Cardiac fibroblast (primary cell): ENCODE data around the gene ANXA4.
"Not testable (repeated sequence)": the region's sequence is repeated elsewhere in the genome, so short reads cannot be mapped to it uniquely, and the experiment has no call there.

Experiments used
- DNase-seq, 2 donors: peaks; one replicate each; pipeline versions ENCODE4 v3.0.0 to v3.0.0-alpha.2; 2010; ENCODE audit warnings: low read depth in 2 of 2
- H3K4me3 ChIP-seq, 2 donors: replicated peaks in 1 of 2; 1 replicate in 1 of 2; 2 replicates in 1 of 2; pipeline ENCODE4 v1.5.1; 2011; ENCODE audit warnings: low read depth in 2 of 2, low read length in 2 of 2, mild to moderate bottlenecking in 2 of 2, moderate library complexity in 1 of 2
- TF ChIP-seq, protein P1 (sequence below): IDR thresholded peaks from one replicate; pipeline ENCODE4 v1.5.1; 2011; ENCODE audit warnings: low read depth, mild to moderate bottlenecking, low read length, inconsistent platforms

The ANXA4 gene

DNA sequence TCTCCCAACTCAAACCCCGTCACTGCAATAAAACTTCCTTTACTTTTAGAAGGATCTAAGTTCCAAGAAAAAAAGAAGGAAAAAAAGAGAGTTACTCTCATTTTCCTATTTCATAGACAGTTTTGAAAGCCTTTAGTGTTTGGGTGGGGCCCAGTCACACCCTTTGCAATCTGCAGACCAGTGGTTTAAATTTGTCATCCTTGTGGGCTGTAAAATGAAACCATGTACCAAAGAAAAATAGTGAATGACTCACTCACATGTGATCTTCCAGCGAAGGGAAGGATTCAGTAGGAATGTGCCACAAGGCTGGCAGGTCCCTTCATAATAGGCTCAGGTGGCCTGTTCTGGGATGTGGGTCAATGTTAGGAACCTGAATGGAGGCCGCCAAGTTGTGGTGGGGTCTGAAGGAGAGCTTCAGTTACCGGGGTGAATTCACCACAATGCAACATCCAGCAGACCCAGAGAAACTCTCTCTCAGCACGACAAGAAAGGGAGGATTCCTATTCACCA lies 28.3 kb downstream of the ANXA4 start:
- peak; percentile 70 to 89 for DNase-seq
- TF ChIP-seq, protein P1, sequence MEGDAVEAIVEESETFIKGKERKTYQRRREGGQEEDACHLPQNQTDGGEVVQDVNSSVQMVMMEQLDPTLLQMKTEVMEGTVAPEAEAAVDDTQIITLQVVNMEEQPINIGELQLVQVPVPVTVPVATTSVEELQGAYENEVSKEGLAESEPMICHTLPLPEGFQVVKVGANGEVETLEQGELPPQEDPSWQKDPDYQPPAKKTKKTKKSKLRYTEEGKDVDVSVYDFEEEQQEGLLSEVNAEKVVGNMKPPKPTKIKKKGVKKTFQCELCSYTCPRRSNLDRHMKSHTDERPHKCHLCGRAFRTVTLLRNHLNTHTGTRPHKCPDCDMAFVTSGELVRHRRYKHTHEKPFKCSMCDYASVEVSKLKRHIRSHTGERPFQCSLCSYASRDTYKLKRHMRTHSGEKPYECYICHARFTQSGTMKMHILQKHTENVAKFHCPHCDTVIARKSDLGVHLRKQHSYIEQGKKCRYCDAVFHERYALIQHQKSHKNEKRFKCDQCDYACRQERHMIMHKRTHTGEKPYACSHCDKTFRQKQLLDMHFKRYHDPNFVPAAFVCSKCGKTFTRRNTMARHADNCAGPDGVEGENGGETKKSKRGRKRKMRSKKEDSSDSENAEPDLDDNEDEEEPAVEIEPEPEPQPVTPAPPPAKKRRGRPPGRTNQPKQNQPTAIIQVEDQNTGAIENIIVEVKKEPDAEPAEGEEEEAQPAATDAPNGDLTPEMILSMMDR = no peak
- no peak overlapping the region for H3K4me3 ChIP-seq

DNA sequence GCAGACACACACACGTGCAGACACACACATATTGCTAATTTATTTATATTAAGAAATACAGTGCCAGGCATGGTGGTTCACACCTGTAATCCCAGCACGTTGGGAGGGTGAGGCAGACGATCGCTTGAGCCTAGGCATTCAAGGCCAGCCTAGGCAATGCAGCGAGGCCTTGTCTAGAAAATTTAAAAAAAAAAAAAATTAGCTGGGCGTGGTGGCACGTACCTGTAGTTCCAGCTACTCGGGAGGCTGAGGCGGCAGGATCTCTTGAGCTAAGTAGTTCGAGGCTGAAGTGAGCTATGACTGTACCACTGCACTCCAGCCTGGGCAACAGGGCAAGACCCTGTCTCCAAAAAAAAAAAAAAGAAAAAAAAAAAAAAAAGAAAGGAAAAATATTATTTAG lies 28.8 kb downstream of the ANXA4 start:
- no peak overlapping the region for H3K4me3 ChIP-seq
- DNase-seq = no peak
- TF ChIP-seq, protein P1 = no peak

DNA sequence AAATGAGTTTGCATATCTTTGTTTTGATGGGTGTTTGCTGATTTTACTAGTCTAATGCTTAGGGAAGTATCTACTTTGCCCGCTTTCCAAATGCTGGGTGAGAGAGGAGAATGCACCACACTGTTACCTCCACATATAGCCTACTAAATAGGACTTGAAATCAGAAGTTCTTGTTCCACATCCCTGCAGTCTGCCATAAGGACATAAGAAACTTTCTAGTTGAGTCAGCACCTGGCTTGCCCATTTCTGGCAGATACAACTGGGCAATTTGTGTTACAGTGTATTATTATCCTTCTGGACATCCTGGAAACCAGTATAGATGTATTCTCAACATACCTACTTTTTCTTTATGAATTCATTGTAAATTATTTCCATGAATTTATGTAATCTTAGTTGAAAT lies 29.5 kb downstream of the ANXA4 start:
- no peak overlapping the region for H3K4me3 ChIP-seq
- DNase-seq = peak in 1 of 2 donors; percentile 15
- TF ChIP-seq, protein P1 = no peak

DNA sequence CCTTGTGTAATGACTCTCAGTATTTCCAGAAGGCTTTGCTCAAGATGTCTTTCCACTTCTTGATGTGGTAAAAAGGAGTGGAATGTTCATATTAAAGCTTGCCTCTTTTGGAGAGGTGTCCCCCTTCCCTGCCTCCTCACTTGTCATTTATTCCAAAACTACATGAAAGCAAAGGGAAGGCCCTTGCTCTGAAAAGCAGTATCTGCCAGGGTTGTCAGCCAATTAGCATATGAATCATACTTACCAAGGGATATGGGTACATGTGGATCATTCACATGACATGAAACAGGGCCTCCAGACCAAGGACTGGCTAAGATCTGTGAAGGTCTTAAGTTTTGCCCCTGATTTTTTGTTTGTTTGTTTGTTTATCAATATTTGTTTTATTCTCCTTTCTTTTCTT lies 31.3 kb downstream of the ANXA4 start:
- TF ChIP-seq, protein P1 = no peak
- H3K4me3 ChIP-seq = no peak overlapping the region
- peak; percentile 46 to 68 for DNase-seq

DNA sequence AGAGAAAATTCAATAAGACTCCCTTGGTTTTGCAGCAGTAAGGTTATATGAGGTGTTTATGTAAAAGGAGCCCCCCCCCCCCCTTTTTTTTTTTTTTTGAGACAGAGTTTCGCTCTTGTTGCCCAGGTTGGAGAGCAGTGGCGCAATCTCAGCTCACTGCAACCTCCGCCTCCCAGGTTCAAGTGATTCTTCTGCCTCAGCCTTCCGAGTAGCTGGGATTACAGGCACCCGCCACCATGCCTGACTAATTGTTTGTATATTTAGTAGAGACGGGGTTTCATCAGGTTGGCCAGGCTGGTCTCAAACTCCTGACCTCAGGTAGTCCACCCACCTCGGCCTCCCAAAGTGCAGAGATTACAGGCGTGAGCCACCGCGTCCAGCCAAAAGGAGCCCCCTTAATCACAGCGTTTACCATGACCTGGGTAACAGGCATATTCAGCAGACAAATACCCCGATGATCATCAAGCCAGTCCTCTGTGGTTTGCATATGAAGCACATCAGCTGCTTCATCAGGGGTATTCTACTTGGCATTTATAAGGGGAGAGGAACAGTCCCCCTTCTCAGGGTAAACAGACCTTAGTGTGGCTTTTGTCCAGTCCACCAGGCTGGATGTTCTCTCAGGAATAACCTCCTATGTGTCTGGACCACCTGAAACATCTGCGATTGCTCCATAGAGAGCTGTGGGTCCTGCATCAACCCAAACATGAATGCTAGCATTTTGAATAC lies 32.5 kb downstream of the ANXA4 start:
- DNase-seq, H3K4me3 ChIP-seq: not testable (repeated sequence)

DNA sequence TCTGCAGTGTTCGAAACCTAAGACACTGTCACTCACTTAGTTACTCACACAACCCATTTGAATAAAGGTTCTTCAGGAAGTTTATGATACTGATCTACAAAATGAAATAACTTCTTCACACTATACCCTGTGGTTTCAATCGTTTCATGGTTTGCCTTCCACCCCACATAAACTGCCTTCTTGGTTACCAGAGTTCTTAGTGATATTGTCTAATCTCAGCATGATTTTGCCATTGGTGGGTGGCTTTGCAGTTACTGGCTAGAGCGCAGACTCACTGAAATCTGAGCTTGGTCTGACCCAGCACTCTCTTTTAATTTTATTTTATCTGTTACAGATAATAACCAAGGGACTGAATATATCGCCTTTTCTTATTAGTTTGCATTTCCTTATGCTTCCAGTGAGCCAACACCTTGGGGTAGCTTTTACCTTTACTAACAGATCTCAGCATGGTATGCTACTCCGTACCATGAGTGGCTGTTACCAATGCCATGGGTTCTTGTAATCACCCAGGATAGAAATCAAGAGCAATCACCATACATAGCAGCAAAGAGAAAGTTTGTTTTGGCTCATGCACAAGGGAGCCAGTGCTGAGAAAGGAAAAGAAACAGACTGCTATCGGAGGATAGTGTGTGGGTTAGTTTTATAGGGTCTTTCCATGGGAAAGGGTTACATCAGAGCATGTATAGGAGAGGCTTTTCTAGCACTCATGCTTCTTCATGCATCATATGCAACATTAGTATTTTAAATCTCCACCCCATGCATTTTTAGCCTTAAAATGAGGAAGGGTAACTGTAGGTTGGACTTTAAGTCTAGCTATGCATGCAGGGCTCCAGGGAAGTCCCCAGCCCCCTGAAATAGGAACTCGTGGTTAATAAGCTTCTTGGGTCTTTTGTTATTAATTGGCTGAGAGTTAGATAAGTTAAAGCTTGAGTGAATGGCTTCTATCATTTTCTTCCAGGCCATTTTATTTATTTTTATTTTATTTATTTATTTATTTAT lies 33.3 kb downstream of the ANXA4 start:
- TF ChIP-seq, protein P1 = no peak
- no peak overlapping the region for H3K4me3 ChIP-seq
- DNase-seq = peak in 1 of 2 donors; percentile 18
